Right renal cortex interstitium (tissue), 3 donors: ENCODE data around the gene PPARGC1A. TPM values are rescaled to one million over a fixed set of nuclear protein-coding genes. Genes with fewer than 3 reads are reported as not detected.

ENCODE experiments used
- DNase-seq, 3 donors: peaks; one replicate each; pipeline ENCODE4 v3.0.0-alpha.2; 2013; ENCODE audit warnings: low read depth in 3 of 3, low spot score in 2 of 3
- polyA plus RNA-seq, 3 donors: library from polyadenylated mRNA; unstranded; fragments of 120-200 nt; gene quantifications; one replicate each; pipeline ENCODE4 v1.2.1, GENCODE V29; 2013; ENCODE audit not compliant: insufficient read length in 3 of 3

The PPARGC1A gene, protein sequence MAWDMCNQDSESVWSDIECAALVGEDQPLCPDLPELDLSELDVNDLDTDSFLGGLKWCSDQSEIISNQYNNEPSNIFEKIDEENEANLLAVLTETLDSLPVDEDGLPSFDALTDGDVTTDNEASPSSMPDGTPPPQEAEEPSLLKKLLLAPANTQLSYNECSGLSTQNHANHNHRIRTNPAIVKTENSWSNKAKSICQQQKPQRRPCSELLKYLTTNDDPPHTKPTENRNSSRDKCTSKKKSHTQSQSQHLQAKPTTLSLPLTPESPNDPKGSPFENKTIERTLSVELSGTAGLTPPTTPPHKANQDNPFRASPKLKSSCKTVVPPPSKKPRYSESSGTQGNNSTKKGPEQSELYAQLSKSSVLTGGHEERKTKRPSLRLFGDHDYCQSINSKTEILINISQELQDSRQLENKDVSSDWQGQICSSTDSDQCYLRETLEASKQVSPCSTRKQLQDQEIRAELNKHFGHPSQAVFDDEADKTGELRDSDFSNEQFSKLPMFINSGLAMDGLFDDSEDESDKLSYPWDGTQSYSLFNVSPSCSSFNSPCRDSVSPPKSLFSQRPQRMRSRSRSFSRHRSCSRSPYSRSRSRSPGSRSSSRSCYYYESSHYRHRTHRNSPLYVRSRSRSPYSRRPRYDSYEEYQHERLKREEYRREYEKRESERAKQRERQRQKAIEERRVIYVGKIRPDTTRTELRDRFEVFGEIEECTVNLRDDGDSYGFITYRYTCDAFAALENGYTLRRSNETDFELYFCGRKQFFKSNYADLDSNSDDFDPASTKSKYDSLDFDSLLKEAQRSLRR
- polyA plus RNA-seq = 10 to 100 TPM; 28.8 to 36.2 (median 29.2) TPM

GRCh38 chr4:23889814-23890341 is at the start of gene PPARGC1A:
Gene PPARGC1A (minus strand): TSS chr4:23890047. CDS start chr4:23889957, 90 bp downstream.
- peak in 2 of 3 donors; percentile 59 to 81 for DNase-seq

DNA sequence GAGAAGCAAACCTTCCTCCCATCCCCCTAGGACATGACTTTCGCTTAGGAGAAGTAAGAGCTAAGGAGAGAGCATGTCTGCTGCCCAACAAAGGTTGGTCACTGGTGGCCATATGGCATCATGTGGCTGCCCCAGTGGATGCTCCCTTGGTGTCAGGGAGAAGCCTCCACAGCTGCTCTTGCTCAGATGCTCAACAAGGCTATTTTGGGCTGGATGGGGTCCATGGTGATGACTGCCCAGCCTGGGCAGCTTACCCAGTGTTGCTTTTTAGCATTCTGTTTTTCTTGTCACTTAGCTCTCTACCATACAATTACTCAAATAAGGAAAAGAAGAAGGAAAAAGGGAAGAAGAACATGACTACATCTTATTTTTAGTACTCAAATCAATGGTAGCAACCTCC is 48.9 kb upstream of the PPARGC1A start:
- DNase-seq = no peak

- no peak for DNase-seq
Measured at GRCh38 chr4:23937173-23937572, 47.3 kb upstream of the PPARGC1A start.

- no peak for DNase-seq
Measured at GRCh38 chr4:23934915-23935314, 45.1 kb upstream of the PPARGC1A start.

- no peak for DNase-seq
Measured at GRCh38 chr4:23934223-23934622, 44.4 kb upstream of the PPARGC1A start.

GRCh38 chr4:23932901-23933308 is 43.1 kb upstream of the PPARGC1A start:
- DNase-seq = no peak

DNA sequence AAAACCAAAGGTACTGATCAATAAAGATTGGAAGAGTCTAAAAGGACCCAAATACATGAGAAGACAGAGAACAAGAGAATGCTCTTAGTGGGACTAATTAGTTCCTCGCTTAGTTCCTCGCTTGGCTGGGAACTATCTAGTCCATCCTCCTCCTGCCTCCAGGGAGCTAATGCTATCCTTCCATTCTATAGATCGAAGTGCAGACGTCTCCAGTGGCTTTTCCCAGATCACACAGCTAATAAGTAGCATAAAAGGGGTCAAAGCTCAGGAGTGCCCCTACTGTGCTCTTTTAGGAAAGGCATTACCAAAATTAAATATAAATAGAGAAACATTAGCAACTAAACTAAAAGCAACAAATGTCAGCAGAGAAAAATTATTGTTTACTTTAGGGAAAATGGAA is 42.3 kb upstream of the PPARGC1A start:
- DNase-seq = no peak

DNA sequence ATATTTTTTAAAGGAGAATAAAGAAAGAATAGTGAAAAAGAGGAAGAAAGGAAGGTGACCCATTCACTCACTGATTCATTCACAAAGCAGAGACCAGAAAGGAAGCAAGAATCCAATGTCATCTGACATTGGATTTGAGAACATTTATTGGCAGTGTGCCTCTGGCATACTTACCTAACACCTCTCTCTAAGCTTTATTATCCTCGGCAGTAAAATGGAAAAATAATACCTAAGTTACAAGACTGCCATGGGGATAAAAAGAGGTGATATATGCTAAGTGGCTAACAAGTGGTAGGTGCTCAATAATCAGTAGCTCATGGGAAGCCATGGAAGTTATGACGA is 41.6 kb upstream of the PPARGC1A start:
- DNase-seq = no peak

DNA sequence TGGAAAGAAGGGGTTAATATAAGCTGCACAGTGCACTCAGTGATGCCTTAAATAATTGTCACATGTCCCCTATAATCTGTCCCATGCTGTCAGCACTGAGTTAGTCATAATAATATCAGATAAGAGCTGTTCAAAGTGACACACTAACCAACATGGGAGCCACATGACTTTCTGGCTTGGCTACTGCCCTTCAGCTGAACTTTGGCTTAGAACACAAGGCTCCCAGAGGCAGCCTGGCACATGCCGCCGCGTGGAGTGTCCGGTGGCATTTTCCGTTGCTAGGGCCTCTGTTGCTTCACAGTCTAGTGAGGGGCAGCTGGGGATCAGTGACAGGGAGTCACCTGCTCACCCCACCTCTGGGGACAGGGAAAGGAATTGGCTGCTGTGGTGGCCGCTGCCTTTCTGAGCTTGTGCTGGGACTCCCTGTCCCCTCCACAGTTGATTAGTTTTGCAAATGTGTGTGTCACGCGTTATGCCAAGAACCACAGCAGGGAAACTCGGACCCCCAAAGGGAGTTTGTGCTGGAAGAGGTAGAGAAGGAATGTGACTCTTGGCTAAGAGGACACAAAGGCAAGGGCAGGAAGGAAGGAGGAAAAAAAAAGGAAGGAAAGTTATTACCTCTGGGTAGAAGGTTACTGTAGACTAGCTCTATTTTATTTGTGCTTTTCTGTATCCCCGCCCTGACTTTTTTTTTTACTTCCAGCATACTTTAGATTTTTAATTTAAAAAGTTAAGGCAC is 41.1 kb upstream of the PPARGC1A start:
- peak; percentile 20 to 45 (median 23) for DNase-seq

DNA sequence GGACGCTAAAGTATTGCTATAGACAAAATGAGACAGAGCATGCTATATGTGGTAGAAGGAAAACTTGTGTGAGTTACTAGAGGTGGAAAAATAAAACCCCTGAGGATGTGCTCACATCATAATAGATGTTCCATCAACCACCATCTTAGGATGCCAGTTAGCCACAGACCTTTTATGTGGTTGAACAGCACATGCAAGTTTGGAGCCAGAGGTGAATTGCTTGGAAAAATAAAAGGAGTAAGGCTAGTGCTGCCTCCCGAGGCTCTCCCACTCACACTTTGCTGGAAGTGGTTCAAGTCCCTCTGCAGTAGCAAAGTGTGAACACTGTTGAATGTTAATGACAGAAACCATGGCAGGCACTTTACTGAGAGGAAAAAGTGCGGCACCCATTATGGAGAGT is 39.4 kb upstream of the PPARGC1A start:
- no peak for DNase-seq

DNA sequence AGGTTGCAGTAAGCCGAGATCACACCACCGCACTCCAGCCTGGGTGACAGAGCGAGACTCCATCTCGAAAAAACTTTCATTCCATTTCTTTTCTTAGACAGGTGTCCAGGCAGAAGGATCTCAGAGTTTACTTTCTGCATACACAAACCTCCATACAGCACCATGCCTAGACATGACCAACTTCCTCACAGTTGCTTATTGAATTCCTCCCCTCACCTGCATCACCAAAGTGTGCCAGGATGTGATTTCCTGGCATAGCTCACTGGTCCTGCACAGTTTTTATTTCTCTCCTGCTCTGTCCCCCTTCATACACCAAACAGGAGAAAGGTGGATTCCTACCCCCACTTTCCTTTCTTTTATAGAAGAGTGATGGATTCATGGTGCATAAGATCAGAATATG is 34.7 kb upstream of the PPARGC1A start:
- DNase-seq = no peak

DNA sequence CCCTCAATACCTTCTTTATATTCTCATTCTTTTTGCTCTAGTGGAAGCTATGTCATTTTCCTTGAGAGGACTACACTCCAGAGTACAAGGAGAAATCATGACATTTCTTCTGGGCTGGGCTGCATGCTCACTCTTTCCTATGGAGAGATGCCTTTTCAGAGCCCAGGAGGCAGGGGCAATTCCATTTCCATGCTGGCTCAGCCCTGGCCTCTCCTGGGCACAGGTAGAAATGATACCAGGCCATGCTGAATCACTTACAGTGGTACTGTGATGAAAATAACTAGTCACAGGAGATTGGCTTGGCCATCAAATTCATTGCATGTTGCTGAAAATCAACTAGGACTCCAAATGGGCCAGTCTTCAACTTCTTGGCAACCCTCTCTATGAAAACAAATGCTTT is 34.0 kb upstream of the PPARGC1A start:
- no peak for DNase-seq

- DNase-seq = no peak
Measured at GRCh38 chr4:23923141-23923540, 33.3 kb upstream of the PPARGC1A start.

DNA sequence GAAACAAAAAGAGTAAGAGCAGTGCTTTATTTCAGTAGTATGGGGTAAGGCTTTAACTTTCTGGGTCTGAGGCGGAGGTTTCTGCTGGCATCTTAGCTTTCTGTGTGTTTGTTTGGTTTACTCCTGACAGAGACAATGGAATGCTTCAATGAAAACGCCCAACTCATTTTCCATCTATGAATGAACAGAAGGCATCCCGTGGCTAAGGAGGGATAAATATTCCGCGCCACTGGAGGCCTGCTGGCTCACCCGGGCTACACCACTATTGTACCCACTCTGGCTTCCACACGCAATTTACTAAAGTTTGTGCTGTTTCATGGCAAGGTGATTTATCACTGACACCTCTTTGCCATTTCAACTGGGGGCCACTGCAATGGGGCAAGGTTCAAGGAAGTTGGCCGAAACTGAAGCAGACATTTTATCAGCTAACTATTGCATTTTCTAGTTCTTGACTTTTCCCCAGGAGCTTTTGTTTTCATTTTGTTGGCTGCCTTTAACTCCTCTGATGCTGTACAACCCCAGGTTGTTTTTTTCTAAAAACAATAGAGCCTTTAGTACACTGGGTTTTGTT is 32.8 kb upstream of the PPARGC1A start:
- DNase-seq = no peak

DNA sequence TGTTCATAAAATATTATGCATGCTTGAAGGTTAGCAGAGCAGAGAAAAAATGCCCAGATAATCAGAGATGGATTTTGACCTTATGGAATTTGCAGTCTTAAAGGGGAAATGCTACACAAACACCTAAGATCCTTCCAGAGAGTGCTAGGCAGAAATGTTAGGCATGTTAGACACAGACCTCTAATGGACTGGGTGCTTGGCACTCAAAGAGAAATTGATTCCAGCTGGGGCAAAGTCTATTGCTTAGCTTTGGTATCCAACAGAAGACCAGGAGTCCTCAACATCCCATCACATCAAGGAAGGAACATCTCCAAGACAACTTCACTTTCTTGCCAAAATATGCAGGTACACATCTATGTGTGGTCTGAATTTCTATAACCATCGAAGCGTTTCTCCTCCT is 32.2 kb upstream of the PPARGC1A start:
- no peak for DNase-seq

GRCh38 chr4:23921447-23921845 is 31.6 kb upstream of the PPARGC1A start:
- no peak for DNase-seq

DNA sequence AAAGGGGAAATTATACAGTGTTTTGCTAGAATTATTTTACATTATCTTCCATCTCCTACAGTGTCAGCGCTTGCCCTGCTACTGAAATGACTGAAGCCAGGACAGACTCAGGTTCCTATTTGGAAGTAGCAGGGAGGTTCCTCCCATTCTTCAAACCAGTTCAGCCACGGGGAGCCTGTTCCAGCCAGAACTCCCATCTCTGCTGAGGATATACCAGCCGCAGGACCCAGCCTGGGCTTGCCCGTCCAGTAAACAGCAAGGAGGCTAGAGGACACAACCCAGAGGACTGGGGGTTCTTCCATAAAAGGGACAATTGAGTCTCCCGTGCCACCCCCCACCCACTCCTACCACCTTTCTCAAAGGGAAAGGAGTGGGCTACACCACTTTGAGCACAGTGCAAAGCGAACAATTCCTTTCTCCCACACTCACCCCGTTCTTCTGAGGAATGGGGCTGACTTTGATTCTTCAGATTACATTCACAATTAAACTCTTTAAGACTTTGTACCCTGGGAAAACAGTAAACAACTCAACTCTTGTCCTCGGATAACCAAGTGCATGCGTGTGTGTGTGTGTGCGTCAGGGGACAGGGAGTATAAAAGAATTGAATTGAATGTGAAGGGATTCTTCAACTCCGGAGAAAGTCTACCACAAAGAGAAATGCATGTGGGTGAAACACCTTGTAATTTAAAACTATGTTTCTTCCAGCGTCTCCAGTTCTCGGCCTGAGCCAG is 31.0 kb upstream of the PPARGC1A start:
- DNase-seq = no peak

- no peak for DNase-seq
Measured at GRCh38 chr4:23920296-23920695, 30.4 kb upstream of the PPARGC1A start.

DNA sequence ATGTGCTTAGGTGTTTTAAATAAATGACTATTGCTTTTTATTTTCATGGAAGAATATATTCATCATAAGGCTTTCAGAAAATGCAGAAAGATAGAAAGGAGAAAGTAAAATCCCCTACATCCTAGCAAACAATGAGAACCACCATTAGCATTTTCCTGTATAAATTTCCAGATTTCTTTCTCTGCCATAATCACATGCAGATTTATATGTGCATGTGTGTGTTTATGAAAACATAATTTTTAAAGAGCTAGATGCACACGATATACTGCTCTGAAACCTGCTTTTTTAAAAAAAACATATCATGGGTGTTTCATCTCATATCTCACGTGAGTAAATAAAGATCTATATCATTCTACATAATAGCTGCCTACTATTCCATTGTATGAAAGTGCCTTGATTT is 26.4 kb upstream of the PPARGC1A start:
- no peak for DNase-seq
